Activated CD4-positive, alpha-beta T cell treated with anti-CD3 and anti-CD28 coated beads, Interleukin-10, Interleukin-2, amounts not matched to agents 100 ng/mL and 50 ng/mL, durations not matched to agents 16 hours and 8 hours (primary cell): ENCODE measurements around the gene BPNT1.
A peak's percentile ranks its signal among the peaks of the same experiment; 100 is the strongest.
"Not testable (repeated sequence)": the region's sequence is repeated elsewhere in the genome, so short reads cannot be mapped to it uniquely, and the experiment has no call there.

Experiments used
- DNase-seq: peaks from one replicate; pipeline ENCODE4 v3.0.0-alpha.2; 2020

The BPNT1 gene, protein sequence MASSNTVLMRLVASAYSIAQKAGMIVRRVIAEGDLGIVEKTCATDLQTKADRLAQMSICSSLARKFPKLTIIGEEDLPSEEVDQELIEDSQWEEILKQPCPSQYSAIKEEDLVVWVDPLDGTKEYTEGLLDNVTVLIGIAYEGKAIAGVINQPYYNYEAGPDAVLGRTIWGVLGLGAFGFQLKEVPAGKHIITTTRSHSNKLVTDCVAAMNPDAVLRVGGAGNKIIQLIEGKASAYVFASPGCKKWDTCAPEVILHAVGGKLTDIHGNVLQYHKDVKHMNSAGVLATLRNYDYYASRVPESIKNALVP

DNA sequence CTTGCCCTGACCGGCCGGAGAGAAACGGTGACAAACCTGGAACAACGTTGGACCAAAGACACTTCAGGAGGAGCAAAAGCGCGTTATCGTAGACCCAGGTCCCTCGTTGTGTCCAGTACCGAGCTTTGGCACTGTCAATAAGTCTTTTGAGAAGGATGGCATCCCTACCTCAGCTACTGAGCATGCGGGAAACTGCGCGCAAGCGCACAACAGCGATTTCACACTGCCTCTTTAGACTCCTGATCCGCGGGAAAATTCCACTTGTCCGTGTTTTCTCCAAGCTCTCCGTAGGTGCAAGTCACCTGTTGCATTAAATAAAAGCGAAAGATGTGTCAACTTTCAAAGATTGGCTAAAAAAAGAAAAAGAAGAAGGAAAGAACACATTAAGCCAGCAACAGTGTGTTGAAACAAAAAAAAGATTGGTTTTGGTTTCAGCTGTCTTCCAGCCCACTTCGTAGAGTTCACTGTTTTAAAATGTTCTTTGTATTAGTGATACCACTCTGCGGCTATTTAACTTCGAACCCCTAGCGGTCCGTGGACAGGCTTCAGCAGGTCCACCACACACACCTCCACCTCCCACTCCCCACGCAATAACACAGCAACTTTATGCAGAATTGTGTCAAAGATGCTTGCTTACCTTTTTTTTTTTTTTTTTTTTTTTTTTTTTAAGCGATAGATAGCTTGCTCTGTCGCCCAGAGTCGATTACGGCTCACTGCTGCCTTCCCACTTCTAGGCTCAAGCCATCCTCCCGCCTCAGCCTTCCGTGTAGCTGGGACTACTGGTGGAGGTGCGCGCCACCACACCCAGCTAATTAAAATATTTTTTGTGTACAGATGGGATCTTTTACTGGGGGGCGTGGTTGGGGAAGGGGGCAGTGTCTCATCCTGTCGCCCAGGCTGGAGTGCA, at the start of gene BPNT1:
Gene BPNT1 (minus strand): TSS at position 139 of the 907 bp plus-strand sequence. CDS start 9,942 bp downstream, outside the sequence.
- DNase-seq: peak; percentile 97

DNA sequence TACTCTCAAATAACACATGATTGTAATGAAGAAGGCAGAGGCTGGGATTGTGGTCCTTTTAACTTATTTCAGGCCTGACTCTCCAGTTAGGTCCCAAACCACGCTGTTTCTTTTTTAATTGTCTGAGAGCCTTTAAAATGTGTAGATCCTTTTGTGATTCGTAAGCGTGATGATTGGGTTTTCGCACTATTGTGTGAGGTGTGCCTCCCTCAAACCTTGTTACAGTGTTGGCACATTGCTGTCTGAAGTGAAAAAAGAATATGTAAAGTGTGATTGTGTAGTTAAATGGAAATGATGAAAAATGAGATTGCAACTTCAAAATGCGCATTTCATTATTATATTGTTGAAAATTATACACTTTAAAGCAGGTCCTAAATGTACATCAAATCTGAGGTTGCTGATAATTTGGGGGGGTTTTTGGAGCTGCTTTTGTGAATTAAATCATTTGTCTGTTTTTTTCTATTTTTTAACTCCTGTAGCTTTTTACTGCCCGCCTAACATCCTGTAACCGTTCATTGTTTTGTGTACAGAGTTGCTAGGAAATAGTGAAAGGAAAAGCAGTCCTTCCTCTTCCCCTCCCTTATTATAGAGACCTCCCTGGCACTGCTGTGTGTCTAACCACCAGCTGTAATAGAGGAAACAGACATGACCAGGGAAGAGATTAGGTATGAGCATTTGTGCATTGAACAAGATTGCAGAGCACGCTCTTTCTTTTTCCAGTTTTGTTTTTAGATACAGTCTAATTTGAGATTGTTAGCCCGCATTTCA, 47.6 kb upstream of the BPNT1 start:
- peak; percentile 45 for DNase-seq

DNA sequence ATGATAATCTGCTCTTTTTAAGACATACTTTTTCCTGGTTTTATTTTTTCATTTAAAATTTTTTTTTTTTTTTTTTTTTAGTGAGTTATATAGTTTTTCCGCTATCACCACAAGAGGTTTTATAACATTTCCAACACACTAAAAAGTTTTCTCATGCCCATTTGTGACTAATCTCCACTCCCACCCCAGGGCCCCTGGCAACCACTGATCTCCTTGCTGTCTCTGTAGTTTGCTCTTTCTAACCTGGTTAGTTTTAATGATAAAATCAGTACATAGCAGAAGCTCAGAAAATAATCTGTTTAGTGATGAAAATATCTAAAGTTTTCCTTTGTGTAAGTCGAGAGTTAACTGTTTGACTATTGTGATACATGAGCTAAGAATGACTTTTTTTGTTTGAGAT, 46.2 kb upstream of the BPNT1 start:
- no peak for DNase-seq

GRCh38 chr1:220129479-220130210, 40.1 kb upstream of the BPNT1 start:
- DNase-seq: no peak

DNA sequence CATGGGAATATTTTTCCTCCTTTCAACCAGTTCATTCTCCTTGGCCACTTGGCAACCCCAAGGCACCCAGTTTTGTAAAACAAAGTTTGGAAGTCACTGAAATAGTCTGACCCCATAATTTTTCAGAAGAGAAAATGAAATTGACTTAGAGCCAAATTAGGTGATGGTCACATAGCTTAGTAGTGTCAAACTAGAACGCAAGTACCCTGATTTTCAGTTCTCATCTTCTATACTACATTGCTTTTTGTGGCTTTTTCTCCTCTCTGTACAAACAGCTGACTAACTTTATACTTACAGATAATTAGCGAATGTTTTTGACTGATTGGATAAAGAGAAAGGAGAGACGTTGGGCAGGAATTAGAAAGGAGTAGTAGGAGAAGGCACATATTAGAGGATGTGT, 37.5 kb upstream of the BPNT1 start:
- no peak for DNase-seq

DNA sequence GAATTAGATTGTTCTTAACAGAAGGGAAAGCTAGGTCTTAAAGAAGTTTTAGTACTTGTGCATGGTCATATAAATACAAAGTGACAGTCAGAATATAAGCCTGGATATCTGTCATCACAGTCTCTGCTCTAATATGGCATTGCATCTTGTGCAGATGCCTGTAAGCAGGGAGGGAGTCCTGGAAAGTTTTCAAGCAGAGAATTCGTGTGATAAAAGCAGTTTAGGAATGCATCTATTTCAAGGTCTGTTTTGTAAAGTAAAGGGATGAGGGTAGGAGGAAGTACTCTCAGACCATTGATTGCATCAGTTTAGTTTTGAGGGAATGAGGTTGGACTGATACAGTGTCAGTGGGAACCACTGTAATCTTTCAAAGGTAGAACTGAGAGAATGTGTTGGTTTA, 35.0 kb upstream of the BPNT1 start:
- DNase-seq: no peak

DNA sequence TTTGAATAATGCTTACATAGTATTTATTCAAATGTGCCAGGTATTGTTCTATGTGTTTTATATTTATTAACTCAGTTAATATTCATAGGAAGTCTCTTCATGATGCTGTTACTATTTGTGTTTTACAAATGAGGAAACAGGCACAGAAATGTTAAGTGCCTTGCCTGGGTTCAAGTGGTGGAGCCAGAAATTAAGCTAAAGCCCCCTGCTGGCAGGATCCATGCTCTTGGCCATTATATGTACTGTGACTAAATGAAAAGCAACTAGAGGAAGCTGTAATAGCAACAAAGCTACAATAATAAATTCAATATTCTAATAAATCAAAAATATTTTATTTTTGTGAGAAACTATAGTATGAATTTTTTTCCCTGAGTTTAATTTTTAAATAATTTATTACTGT, 34.3 kb upstream of the BPNT1 start:
- DNase-seq: peak; percentile 20

DNA sequence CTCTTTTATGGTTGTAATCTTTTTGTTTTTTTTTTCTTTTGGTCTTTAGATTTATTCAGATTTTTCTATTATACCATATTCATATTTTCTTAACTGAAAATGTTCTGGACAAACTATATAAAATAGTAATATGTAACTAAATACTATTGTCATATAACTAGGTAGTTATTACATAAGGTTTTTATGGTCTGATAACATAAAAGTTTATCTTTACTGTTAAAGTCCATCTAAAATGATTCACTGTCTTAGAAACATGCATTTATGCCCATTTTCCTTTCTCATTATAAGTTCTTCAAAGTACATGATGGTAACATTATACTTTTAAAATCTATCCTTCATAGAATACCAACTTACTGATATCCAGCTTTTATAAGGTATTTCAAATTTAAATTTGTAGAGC, 33.5 kb upstream of the BPNT1 start:
- no peak for DNase-seq

DNA sequence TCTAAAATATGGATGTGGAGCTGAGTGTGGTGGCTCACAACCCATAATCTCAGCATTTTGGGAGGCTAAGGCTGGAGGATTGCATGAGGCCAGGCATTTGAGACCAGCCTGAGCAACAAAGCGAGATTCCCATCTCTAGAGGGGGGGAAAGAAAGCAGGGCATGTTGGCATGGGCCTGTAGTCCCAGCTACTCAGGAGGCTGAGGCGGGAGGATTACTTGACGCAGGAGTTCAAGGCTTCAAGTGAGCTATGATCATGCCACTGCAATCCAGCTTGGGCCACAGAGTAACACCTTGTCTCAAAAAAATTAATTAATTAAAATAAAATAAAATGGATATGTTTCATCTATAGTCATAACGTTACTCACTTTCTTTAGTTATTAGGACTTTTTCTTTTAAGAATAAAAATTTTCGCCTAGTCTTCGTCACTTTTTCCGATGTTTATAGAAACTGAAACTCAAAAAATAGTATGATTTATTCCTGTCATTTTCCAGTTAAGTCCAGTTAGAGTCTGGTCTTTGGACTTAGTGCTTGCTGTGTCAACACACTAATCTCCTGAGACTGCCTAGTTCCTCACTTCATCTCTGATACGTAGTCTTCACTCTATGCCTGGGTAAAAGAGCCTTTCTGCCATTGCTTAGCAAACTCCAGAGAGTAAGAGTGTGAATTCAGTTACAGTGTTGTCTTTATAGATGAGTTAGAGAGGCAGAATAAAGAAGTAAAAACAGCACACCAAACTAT, 32.4 kb upstream of the BPNT1 start:
- DNase-seq: peak; percentile 7

DNA sequence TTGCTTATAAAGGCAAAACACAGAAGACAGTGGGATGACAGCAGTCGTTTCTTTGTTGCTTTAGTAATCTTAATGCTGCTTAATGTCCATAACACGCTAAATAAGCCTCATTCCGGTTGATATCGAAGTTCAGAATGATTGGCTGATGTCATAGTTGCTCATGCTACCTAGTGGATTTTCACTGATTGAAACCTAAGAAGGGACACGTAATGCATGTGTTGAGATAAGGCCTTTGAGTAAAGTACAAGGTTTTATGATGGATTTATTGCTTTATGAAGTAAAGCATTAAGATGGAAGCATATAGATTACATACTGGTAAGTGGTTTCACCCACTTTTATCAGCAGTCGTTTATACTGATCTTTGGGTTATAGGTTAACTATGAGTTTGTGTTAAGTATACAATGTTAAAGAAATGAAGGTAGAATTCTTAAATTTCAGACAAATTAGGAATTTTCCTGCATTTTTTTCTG, 29.5 kb upstream of the BPNT1 start:
- no peak for DNase-seq

- DNase-seq: peak; percentile 64
Observed at GRCh38 chr1:220113136-220113695, 23.6 kb upstream of the BPNT1 start.

DNA sequence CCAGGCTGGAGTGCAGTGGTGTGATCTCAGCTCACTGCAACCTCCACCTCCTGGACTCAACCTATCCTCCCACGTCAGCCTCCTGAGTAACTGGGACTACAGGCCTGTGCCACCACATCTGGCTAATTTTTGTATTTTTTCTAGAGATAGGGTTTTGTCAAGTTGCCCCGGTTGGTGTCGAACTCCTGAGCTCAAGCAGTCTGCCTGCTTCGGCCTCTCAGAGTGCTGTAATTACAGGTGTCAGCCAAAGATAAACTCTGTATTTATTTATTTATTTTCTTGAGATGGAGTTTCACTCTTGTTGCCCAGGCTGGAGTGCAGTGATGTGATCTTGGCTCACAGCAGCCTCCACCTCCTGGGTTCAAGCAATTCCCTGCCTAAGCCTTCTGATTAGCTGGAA, 23.0 kb upstream of the BPNT1 start:
- not testable (repeated sequence) for DNase-seq

- DNase-seq: not testable (repeated sequence)
Observed at GRCh38 chr1:220110473-220110872, 20.9 kb upstream of the BPNT1 start.

- no peak for DNase-seq
Observed at GRCh38 chr1:220099826-220100225, 10.2 kb upstream of the BPNT1 start.

DNA sequence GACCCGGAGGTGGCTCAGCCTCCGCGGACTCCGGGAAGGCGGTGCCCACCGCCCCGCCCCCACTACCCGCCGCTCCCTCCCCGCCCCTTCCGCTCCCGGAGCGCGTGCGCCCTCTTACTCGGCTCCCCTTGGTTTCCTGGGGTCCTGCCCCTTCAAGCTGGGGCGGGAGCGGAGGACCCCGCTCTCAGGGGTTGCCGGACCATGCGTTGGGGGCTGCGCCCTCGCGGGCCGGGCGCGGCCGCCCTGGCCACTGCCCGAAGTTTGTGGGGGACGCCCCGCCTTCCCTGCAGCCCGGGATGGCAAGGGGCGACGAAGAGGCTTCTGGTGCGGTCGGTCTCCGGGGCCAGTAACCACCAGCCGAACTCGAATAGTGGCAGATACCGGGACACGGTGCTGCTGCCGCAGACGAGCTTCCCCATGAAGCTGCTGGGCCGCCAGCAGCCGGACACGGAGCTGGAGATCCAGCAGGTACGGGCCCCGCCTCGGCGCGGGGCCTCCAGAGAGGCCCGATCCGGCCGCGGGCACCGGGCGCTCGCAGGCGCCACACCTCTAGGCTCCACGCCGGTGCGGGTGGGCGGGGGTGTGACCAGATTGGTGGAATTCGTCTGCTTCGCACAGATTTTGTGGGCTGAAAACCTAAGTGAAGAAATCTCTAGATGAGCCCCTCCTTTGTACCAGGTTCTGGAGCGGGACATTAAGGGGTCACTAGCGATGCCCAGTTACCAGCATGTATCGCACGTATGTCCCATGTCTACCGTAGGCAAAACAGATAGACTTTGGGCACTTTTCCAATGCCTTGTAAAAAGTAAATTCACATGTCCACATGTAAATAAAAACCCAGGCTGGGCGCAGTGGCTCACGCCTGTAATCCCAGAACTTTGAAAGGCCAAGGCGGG, 4.7 kb upstream of the BPNT1 start, which contains the start of gene IARS2:
Gene IARS2 (plus strand): TSS at position 117 of the 896 bp plus-strand sequence. CDS start 85 bp downstream, at position 202.
- peak; percentile 94 for DNase-seq

DNA sequence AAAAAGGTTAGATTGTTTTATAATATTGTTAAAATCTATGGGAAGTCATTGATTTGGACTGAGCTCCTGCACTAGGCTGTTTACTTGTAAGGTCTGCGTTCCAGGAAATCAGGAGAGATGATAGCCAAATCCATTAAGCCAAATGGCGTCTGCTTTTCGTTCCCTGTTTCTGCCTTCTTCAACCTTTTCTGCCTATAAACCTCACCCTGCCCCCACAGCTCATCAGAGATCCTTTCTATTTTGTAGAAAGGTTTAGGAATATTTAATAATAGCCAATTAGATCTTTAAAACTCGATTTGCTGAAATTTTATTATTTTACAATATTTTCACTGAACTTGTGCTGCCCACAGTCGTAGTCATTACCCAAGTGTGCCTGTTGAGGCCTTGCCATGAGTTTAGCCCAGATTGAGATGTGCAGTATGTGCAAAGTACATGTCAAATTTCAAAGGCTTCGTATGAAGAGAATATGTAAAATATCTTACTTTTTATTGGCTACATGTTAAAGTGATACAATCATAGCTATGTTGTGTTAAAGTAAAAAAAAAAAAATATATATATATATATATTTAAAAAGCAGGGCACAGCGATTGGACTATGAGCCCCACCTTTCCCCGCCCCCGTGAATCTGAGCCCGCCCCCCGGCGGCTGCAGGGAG, 3.9 kb upstream of the BPNT1 start:
- DNase-seq: no peak

- no peak for DNase-seq
Observed at GRCh38 chr1:220092694-220093093, 3.1 kb upstream of the BPNT1 start.

- not testable (repeated sequence) for DNase-seq
Observed at GRCh38 chr1:220086261-220086686, 3.3 kb downstream of the BPNT1 start.

GRCh38 chr1:220084460-220084859, 5.1 kb downstream of the BPNT1 start:
- DNase-seq: no peak
